ENCODE measurements around the gene FTO. TPM values are rescaled to one million over a fixed set of nuclear protein-coding genes. Genes with fewer than 3 reads are reported as not detected.

The FTO gene
- total and polyA plus RNA-seq, 2 of the 13 experiments (the other 11 are each of a cell fraction or from before 2014, with no cell fraction given), result 41.6 to 55.8 TPM

GRCh38 chr16:53756275-53756996 lies 52.5 kb downstream of the FTO start (continued):
- TF ChIP-seq THAP9 (CRISPR knock-in tag; IDR thresholded peaks at IDR 0.05; ENCODE audit: borderline replicate concordance) (no peak), SRSF1 (optimal IDR thresholded peaks at IDR 0.05; ENCODE audit: low read depth, low read length) (no peak), SOX5 (CRISPR knock-in tag; IDR thresholded peaks at IDR 0.05; ENCODE audit: borderline replicate concordance) (peak; percentile 96), MED1 (CRISPR knock-in tag; IDR thresholded peaks at IDR 0.05) (peak; percentile 45; the same call in 1 of the 2 replicates), EHMT2 (IDR thresholded peaks at IDR 0.05; ENCODE audit: borderline replicate concordance, low read depth, low read length) (no peak), ZNF180 (CRISPR knock-in tag; IDR thresholded peaks at IDR 0.05; ENCODE audit: borderline replicate concordance, low read depth) (no peak), ZNF503 (CRISPR knock-in tag; IDR thresholded peaks at IDR 0.05) (peak; percentile 52; the same call in 1 of the 2 replicates), FOXP4 (CRISPR knock-in tag; IDR thresholded peaks at IDR 0.05) (peak; percentile 78), SYNCRIP (IDR thresholded peaks at IDR 0.05; ENCODE audit: insufficient read depth, low read depth, low read length) (no peak), ASH2L (IDR thresholded peaks at IDR 0.05; ENCODE audit: insufficient read length, low read depth, low read length) (peak; percentile 19), ZNF335 (CRISPR knock-in tag; IDR thresholded peaks at IDR 0.05) (no peak), ZSCAN30 (CRISPR knock-in tag; IDR thresholded peaks at IDR 0.05) (no peak), PPARG (CRISPR knock-in tag; conservative IDR thresholded peaks at IDR 0.05) (peak; percentile 65; the same call in 1 of the 2 replicates), ARID5B (CRISPR knock-in tag; IDR thresholded peaks at IDR 0.05) (peak; percentile 67)
